GM12872 (cell line): Measurements from ENCODE around the gene TMC2.

ENCODE experiments used
- TF ChIP-seq, protein P1 (sequence below): IDR thresholded peaks from 3 replicates; pipeline ENCODE4 v1.5.1; 2011; ENCODE audit warnings: low read depth, mild to moderate bottlenecking, low read length, moderate library complexity; ENCODE audit not compliant: insufficient read depth

TMC2 gene

DNA sequence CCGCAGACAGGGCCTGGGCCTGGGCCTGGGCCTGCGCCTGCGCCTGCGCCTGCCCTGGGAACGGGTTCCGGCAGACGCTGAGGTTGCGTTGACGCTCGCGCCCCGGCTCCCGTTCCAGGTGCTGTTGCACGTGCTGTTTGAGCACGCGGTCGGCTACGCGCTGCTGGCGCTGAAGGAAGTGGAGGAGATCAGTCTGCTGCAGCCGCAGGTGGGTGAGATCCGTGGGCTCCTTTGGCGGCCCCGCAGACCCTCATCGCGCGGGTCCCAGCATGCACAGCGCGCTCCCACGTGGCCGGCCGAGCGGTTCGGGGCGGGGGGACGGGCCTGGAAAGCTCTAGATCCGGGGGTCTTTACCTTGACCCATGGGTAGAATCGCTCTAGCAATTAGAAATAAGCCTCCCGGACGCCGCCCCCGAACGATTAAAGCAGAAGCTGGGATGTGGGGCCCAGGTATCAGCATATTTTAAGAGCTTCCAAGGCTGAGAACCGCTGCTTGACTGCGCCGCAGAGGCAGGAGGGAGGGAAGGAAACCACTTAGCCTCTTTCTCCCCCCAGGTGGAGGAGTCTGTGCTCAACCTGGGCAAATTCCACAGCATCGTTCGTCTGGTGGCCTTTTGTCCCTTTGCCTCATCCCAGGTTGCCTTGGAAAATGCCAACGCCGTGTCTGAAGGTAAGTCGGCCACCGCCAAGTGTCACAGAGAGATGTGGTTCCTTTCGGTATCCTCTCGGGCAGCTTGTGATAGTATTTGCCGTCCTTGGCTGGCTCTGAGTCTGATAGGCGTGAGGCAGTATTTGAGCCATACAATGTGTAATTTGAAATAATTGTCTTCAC, 116.6 kb downstream of the TMC2 start:
- TF ChIP-seq, protein P1, sequence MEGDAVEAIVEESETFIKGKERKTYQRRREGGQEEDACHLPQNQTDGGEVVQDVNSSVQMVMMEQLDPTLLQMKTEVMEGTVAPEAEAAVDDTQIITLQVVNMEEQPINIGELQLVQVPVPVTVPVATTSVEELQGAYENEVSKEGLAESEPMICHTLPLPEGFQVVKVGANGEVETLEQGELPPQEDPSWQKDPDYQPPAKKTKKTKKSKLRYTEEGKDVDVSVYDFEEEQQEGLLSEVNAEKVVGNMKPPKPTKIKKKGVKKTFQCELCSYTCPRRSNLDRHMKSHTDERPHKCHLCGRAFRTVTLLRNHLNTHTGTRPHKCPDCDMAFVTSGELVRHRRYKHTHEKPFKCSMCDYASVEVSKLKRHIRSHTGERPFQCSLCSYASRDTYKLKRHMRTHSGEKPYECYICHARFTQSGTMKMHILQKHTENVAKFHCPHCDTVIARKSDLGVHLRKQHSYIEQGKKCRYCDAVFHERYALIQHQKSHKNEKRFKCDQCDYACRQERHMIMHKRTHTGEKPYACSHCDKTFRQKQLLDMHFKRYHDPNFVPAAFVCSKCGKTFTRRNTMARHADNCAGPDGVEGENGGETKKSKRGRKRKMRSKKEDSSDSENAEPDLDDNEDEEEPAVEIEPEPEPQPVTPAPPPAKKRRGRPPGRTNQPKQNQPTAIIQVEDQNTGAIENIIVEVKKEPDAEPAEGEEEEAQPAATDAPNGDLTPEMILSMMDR = no peak

- TF ChIP-seq, protein P1 = no peak
Measured at GRCh38 chr20:2653556-2654383, 117.4 kb downstream of the TMC2 start.

DNA sequence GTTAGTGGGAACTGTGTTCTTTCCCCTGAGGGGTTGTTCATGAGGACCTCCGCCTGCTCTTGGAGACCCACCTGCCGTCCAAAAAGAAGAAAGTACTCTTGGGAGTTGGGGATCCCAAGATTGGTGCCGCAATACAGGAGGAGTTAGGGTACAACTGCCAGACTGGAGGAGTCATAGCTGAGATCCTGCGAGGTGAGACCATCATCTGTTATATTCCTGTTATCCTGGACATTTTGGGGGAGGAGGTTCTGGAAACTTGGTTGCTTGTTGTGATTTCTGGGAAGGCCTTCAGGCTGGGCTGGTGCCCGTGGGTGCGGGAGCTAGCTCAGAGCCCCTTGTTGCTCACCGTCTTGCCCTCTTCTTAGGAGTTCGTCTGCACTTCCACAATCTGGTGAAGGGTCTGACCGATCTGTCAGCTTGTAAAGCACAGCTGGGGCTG, 118.0 kb downstream of the TMC2 start:
- TF ChIP-seq, protein P1 = no peak

DNA sequence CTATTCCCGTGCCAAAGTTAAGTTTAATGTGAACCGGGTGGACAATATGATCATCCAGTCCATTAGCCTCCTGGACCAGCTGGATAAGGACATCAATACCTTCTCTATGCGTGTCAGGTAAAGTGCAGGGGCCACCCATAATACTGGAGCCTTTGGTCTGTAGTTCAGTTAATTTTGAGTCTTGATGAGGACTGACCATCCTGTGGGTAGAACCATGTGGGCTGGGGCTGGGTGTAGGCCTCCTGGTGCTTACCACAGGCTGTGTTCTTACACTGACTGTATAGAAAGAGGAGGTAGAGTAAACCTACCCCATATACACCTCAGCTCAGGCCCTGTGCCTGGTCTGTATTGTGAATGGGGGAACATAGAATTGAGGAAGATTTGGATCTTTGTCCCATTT, 118.5 kb downstream of the TMC2 start:
- TF ChIP-seq, protein P1 = no peak

GRCh38 chr20:2655331-2656116, 119.2 kb downstream of the TMC2 start:
- TF ChIP-seq, protein P1 = no peak

DNA sequence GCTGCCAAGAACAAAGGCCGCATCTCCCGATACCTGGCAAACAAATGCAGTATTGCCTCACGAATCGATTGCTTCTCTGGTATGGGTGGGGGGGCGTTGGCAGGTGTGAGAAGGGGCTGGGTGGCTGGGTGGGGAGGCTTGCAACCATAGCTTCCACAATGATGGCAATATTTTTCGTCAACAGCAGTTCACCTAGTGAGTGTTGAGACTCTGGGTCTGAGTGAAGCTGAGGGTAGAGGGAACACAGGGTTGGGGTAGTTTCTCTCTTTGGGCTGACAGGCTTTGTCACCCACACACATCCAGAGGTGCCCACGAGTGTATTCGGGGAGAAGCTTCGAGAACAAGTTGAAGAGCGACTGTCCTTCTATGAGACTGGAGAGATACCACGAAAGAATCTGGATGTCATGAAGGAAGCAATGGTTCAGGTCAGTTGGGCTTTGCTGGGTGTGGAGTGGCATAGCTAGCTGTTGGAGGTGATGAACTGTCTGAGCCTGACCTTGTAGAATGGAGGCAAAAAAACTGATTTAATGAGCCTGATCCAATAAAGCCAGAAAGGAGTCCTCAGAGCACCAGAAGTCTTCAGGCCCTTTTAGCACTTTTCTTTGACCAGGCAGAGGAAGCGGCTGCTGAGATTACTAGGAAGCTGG, 120.2 kb downstream of the TMC2 start:
- TF ChIP-seq, protein P1 = no peak

- TF ChIP-seq, protein P1 = no peak
Measured at GRCh38 chr20:2657241-2657640, 120.9 kb downstream of the TMC2 start.
